Measurements from ENCODE around the gene CCDC174.

Gene CCDC174

DNA sequence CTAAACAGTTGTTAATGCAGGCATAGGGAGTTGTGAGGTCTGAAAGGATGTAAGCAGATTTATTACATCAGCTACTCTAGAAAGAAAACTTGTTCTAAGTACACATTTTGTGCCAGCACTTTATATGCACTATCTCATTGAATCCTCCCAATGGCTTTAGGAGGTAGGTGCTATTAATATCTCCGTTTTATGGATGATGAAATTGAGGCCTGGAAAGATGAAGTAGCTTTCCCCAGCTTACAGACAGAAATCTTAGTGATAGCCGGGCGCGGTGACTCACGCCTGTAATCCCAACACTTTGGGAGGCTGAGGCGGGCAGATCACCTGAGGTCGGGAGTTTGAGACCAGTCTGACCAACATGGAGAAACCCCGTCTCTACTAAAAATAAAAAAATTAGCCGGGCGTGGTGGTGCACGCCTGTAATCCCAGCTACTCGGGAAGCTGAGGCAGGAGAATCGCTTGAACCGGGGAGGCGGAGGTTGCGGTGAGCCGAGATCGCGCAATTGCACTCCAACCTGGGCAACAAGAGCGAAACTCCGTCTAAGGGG is 872 bp downstream of the CCDC174 start:
- peak; percentile 74 for DNase-seq (ENCODE audit: low read depth)

DNA sequence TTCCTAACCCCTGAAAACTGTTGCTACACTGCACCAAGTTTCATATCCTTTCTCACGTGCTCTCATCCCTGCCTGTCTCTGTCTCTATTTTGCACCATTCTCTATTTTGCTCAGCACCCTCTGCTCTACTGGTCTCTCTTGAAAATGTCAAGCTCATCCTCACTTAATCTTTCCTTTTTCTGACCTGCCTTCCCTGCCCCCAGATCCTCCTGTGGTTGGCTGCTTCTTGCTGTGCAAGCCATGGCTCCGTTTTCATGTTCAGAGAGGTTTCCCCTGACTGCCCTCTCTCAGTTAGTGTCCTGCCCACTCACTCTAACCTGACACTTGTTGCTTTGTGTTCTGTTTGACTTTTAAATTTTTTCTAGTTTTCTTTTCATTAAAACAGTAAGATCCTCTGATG is 6.0 kb downstream of the CCDC174 start:
- DNase-seq (ENCODE audit: low read depth): no peak

DNA sequence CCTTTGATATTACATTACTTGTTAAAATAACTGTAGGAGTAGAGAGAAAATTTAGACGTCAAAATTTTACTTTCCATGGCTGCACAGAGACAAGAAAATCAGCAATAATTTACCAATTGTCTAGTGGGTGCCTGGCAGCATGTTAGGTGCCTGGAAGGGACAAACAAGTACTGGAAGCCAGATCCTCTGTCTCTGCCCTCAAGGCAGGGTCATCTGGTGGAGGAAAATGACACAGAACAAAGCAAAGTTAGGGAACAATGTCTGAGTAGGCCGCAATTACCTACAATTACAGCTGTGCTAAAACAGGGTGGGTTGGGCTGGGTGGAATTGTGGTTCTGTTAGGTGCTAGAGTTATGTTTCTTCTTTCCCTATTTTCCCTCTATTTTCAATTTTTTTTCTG is 7.4 kb downstream of the CCDC174 start:
- DNase-seq (ENCODE audit: low read depth): no peak

DNA sequence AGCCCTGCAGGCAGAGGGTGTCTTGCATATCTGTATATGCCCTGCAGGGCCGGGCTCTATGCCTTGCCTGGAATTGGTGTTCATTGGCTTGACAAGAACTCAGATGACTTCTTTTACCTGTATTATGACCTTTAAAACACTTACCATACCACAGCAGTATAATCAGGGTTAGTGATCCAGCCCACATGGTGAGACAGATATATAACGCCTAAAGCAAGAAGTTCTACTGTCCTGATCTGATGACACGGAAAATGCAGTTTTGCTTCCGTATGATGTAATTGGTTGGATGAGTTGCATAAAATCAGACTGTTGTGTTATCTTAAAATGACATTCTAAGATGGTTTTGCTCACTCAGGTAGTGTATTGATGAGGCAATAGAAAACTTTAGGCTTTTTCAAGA is 9.4 kb downstream of the CCDC174 start:
- DNase-seq (ENCODE audit: low read depth): no peak

DNA sequence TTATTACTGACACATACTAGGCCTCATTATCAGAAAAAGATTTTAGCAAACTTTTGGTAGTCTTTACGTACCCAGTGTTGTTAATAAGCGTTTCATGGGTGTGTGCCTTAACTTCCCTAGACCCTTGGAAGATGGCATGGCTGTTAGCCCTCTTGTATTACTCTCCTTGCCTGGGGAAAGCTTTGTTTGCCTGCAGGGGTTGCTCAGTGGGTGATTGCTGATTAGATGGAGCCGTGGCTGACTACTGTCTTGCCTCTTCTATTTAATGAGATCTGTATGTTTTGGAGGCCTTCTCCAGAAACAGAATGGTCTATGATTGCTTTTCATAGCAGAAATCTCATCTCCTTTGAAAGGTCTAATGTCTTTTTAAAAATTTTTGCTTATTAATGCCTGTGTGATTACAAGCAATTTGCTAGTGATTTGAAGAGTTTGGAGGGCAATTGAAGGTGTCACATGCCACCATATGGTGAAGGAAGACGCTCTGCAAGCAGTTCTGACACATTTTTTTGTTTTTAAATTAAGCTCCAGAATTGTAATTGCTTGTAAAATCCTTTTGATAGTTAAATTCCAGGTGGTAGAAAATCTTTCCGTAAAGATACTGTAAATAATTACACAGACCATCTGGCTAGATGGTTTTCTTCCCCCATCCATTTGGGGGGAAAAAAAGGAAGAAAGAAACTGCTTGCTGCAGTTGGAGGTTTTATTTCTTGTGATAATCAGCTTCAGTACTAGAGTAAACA is 12.0 kb downstream of the CCDC174 start:
- no peak for DNase-seq (ENCODE audit: low read depth)

DNA sequence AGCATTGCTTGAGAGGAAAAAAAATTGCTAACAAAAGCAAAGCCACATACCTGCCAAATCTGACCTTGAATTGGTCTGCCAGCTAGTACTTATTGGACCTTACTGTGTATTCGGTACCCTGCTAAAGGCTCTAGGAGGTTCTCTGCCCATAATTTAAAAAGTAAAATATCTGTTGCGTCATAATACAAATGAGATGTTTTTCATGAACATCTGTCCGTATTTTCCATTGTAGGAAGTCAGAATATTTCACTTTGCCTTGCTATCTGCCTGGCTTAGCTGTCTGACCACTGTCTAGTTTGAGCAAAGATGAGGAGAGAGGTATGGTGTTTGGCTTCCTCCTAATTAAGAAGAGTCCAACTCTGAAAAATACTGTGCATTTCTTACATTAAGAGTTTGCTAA is 12.6 kb downstream of the CCDC174 start:
- no peak for DNase-seq (ENCODE audit: low read depth)

DNA sequence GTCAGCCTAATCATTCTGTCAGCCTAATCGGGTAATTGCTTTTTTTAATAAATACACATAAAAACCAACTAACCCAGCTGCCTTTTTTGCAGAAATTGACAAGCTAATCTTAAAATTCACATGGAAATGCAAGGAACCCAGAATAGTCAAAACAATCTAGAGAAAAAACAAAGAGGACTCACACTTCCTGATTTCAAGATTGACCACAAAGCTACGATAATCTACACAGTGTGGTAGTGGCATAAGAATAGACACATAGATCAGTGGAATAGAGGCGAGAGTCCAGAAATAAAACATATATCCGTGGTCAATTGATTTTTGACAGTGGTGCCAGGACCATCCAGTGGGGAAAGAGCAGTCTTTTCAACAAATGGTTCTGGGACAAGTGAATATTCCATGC is 21.0 kb downstream of the CCDC174 start:
- DNase-seq (ENCODE audit: low read depth): no peak

DNA sequence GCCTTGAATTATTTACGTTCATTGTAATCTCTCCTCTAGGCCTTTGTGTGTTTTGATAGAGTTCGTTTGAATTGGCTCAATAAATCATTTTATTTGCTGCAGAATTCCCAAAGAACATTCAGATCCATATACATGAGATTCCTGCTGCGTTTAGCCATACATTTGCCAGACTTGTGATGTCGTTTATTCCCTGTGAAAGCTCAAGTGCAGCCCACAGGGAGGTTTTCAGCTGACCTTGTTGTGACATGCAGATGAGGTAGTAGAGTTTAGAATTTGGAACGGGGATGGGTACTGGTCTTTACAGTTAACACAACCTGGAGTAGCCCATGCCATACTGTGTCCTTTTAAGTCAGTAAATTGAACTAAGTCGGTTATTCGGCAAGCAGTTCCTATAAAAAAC is 23.3 kb downstream of the CCDC174 start, which contains the start of gene C3orf20:
TSS of gene C3orf20 (plus strand) at position 301 of the 400 bp plus-strand sequence. CDS start 7,573 bp downstream, outside the sequence.
- DNase-seq (ENCODE audit: low read depth): no peak

DNA sequence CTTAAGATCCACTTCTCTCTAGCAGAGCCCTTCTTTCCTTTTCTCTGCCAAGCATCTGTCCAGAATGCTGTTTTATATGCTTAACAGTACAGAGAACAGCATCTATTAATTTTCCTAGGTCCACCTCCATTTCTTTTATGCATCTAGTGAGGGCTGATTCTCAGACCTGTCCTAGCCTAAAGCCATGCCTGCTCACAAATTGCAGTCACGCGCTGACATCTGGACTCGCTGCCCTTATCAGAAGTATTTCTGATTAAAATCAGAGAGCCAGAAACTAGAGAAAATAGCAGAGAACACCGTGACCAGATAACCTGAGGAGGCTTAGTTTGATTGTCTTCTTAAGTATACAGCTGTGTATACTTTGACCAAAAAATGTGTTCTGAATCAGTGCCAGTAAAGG is 25.3 kb downstream of the CCDC174 start:
- DNase-seq (ENCODE audit: low read depth): no peak

DNA sequence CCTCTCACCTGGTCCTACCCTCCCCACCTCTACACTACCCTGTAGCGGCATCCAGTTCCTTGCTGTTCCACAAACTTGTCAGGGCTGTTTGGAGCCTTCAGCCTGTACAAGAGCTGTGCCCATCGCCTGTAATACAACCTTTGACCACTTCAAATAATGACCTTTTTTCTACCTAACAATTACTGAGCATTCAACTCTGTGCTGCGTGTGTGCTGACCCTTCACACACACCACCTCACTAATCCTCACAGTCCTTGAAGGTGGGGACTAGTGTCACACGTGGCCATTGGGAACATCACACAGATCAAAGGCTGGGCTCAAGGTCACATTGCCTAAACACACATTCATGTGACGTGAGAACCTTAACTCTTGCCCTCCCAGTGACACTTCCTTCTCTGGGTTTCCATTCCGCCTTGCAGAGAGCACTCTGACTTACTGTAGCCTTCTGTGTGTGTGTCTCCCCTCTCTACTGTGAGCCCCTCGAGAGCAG is 26.5 kb downstream of the CCDC174 start:
- DNase-seq (ENCODE audit: low read depth): no peak

DNA sequence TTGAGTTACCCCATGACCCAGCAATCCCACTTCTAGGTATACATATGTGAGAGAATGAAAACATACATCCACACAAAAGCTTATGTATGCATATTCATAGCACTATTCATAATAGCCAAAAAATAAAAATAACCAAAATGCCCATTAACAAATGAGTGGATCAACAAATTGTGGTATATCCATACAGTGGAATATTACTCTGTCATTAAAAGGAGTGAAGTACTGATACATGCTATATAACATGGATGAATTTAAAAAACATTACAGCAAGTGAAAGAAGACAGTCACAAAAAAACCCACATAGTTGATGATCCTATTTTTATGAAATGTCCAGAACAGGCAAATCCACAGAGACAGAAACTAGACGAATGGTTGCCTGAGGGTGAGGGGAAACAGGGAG is 28.6 kb downstream of the CCDC174 start:
- DNase-seq (ENCODE audit: low read depth): no peak

DNA sequence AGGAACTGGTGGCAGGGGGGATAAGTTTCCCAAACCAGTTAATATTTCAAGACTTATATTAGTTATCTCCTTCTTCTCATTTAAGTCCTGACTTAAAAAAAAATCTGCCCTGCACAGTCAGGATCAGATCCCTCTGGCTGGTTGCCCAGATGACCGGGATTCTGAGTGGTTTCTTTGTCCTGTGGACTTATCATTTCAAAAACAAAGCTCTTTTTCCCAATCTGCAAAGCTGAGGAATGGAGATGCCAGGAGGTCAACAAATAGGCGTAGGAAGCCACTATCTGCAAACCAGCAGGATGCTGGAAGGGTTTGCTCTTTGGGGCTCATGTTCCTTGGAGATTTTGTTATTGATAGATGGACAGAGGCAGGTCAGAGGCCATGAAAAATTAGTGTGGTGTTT is 29.2 kb downstream of the CCDC174 start:
- DNase-seq (ENCODE audit: low read depth): peak; percentile 24

DNA sequence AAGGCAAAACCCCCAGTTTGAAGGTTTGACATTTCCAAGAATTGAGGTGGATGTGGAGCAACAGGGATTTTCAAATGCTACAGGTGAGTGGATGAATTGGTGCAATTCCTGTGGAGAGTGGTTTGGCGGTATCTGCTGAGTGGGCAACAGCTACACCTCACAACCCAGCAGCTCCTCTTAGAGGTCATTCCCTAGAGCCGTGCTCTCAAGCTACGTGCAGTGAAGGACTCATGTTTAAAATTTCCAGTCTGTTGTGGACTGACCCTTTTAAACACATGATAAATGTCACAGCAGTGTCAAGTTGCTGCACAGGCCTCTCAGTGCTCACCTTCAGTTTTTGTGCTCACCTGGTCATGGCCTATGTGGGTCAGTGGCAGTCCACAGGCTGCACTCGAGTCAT is 32.9 kb downstream of the CCDC174 start:
- no peak for DNase-seq (ENCODE audit: low read depth)

DNA sequence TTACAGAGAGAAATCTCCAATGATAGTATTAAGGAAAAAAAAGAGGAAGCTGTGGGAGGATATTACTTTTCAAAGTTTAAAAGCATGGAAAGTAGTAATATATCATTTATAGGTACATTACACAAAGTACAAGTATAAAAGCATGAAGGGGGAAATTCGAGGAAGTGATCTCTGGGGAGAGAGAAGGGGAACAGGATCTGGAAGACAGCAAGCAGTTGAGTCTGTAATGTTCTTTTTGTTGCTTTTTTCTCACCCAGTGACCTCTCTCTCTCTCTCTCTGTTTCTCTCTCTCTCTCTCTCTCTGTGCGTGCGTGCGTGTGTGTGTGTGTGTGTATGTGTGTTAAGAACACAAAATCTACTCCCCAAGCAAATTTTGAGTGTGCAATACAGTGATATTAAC is 33.6 kb downstream of the CCDC174 start:
- DNase-seq (ENCODE audit: low read depth): no peak

DNA sequence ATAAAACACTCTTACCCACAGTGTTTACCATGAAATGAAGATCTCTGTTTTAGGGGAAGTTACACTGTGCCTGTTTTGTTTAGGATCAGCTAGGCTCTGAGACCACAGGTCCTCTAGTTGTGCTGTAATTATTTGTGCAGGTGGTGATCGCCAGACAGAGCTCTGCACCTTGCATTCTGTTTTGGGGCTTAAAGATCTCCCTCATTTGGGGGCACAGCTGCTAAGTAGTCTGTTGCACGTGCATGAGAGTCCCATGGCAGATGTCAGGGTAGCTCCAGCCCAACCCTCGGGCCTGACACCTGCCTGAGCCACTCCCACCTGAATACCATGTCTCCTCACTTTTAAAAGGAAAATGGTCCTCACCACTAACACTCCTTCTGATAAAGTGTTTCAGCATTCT is 35.8 kb downstream of the CCDC174 start:
- DNase-seq (ENCODE audit: low read depth): no peak

DNA sequence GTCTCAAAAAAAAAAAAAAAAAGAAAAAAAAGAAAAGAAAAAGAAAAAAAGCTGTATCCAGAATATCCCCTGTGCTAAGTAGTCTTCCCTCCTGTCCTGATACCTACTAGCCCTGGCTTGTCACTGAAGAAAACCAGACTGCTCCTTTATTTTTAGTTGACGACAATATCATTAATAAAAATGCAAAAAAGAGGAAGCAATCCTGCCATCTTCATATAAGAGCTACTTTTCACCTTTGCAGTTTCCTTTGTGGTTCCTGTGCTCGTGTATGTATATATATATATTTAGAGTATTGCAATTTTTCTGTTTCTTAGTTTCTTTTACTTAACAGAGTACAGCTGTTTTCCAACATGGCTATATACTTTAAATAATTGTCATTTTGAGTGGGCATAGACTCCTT is 37.0 kb downstream of the CCDC174 start:
- no peak for DNase-seq (ENCODE audit: low read depth)

DNA sequence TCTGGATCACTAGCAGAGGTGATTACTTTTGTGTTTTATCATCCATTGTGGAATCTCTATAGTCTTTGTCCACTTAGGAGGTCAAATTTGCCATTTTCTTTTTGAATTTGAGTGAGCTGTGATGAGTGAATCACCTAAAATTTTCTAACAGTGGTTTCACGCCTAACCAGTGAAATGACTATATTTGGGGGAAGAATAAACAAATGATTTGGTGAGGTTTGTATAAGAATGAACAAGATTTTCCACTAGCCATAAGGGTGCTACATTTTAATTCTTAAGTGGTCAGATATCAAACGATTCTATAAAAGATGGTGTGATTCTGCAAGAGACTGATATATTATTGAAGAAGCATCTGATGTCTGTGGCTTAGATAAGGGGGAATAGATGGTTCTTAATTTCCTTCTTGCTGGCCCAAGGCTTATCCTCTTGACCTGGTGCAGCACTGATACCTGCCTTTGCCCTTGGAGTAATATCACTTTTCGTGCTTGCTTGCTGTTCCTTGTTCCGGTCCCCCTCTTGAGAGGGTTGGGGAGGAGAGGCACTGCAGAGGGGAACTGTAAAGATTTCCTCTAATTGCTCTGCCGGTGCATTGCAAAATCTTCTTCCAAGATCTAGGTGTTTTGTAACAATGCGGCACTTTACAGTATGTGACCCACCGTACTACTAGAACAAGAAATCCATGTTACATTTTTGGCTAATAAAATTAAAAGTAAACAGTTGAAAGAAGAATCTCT is 37.9 kb downstream of the CCDC174 start:
- no peak for DNase-seq (ENCODE audit: low read depth)

DNA sequence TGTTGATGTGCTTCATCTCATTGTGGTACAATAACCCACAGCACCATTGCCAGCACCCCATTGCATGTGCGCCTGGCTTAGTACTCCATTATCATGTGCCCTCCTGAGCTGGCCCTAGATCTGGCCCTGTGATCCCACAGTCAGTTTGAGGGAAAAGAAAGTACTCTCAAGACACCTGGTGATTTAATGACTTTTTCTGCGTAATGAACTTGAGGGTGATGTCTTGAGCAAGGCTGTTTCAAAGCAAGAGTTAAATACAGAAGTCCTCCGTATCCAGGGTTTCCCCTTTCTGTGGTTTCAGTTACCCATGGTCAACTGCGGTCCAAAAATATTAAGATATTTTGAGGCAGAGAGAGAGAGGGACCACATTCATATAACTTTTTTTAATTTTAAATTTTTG is 39.7 kb downstream of the CCDC174 start:
- no peak for DNase-seq (ENCODE audit: low read depth)

DNA sequence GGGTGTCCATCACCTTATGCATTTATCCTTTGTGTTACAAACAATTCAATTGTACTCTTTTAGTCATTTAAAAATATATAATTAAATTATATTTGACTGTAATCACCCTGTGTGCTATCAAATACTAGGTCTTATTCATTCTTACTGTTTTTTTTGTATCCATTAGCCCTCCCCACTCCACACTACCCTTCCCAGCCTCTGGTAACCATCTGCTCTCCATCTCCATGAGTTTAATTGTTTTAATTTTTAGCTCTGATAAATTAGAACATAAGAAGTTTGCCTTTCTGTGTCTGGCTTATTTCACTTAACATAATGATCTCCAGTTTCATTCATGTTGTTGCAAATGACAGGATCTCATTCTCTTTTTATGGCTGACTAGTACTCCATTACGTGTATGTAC is 40.2 kb downstream of the CCDC174 start:
- DNase-seq (ENCODE audit: low read depth): no peak

DNA sequence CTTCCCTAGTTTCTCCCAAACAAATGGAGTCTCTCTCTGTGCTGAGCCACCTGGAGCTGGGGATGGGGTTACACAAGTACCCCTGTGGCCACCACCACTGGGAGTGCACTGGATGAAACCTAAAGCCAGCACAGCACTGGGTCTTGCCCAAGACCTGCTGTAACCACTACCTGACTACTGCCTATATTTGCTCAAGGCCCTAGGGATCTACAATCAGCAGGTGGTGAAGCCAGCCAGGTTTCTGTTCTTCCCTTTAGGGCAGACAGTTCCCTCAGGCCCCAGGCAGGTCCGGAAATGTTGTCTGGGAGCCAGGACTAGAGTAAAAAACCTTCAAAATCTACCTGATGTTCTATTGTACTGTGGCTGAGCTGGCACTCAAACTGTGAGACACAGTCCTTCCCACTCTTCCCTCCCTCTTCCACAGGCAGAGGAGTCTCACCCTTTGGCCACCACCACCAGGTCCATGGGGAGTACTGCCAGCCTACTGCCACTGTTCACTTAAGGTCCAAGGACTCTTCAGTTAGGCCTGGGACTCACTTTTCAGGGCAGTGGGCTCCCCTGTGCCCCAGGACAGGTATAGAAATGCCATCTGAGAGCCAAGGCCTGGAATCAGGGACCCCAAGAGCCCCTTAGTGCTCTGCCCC is 47.2 kb downstream of the CCDC174 start:
- DNase-seq (ENCODE audit: low read depth): no peak

DNA sequence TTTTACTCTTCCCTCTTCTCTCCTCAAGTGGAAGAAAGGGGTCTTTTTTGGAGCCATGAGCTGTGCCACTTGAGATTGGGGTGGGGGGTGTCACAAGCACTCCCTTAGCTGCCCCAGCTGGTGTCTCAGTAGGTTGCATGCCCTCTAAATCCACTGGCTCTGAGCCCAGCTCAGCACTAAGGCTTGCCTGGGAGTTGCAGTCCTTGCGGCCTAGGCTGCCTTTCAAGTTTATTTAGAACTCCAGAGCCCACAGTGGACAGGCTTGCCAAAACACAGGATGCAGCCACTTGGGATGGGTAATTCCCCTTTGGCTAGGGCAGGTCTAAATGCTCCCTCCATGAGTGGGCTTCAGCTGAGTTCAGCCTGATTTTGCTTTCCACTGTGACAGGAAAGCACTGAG is 48.1 kb downstream of the CCDC174 start:
- no peak for DNase-seq (ENCODE audit: low read depth)

DNA sequence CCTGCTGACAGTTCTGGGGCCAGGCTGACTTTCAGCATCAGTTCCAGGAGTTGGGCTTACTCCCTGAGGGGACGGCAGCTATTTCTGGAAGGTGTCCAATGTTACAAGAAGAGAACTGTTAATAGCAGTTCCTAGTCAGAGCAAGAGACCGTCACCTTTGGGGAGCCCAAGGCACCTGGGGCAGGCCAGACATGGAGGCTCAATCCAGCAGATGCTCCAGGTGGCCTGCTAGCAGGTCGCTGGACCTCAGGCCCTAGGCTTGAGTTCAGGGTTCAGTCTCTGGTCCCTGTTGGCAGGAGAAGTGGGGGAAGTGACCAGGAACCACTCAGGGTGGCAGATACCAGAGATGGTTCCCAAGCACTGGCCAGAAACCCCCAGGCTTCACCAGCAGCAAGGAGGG is 49.3 kb downstream of the CCDC174 start:
- no peak for DNase-seq (ENCODE audit: low read depth)

DNA sequence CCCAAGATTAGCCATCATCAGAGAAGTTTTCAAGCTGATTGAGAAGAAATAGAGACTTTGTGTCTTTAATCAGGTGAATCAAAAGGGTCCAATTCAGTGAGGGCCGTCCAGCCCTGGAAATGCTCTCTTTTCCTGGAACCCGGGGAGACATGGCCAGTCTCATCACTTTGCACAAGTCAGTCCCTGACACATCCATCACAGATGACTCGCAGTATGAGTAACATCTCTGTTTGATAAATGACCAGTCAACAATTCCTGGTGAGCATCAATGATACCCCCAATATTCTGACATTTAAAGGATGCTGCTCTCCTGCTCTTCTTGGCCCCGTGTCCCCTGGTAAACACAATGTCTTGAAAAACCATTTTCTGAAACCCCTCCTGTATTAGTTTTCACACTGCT is 50.1 kb downstream of the CCDC174 start:
- no peak for DNase-seq (ENCODE audit: low read depth)
